Kidney (tissue), 14 donors: ENCODE measurements around the gene AP1S1. TPM values are rescaled to one million over a fixed set of nuclear protein-coding genes. Genes with fewer than 3 reads are reported as not detected.

Source experiments
- DNase-seq, 5 donors: peaks; one replicate each; pipeline ENCODE4 v3.0.0-alpha.2; 2013 to 2020
- FAIRE-seq: peaks from 2 replicates; lab custom pipeline; 2012; peaks lifted over from hg19 to GRCh38; lab: Jason Lieb, UNC
- H3K27ac ChIP-seq, 2 donors: one replicate each; pipeline ENCODE4 v1.7.0; 2013; ENCODE audit warnings: low read depth in 2 of 2, low read length in 2 of 2, inconsistent platforms in 1 of 2
- H3K27me3 ChIP-seq: one replicate; pipeline ENCODE4 v1.7.1; 2013; ENCODE audit warnings: low read length, inconsistent platforms; ENCODE audit not compliant: control insufficient read depth, insufficient read depth
- H3K36me3 ChIP-seq, 3 donors: one replicate each; pipeline versions ENCODE4 v1.7.0 to v1.7.1; 2013; ENCODE audit warnings: low read length in 3 of 3, control low read depth in 1 of 3, inconsistent platforms in 1 of 3; ENCODE audit not compliant: insufficient read depth in 3 of 3, control insufficient read depth in 2 of 3
- H3K4me1 ChIP-seq, 3 donors: one replicate each; pipeline versions ENCODE4 v1.7.0 to v1.7.1; 2013; ENCODE audit warnings: low read length in 3 of 3, inconsistent platforms in 1 of 3, low read depth in 1 of 3; ENCODE audit not compliant: control insufficient read depth in 2 of 3, insufficient read depth in 2 of 3
- H3K4me3 ChIP-seq, 3 donors: one replicate each; pipeline versions ENCODE4 v1.7.0 to v1.8.1; 2013; ENCODE audit warnings: low read length in 3 of 3, control low read depth in 1 of 3, inconsistent platforms in 1 of 3
- H3K9ac ChIP-seq, 3 donors: one replicate each; pipeline versions ENCODE4 v1.7.0 to v1.7.1; 2013; ENCODE audit warnings: low read length in 3 of 3, control low read depth in 1 of 3, inconsistent platforms in 1 of 3
- H3K9me3 ChIP-seq, 3 donors: one replicate each; pipeline versions ENCODE4 v1.7.0 to v1.7.1; 2013; ENCODE audit warnings: low read length in 3 of 3, control low read depth in 1 of 3, inconsistent platforms in 1 of 3; ENCODE audit not compliant: control insufficient read depth in 2 of 3, insufficient read depth in 1 of 3
- CTCF ChIP-seq: IDR thresholded peaks from 3 replicates; pipeline ENCODE4 v1.5.1; 2012; ENCODE audit warnings: mild to moderate bottlenecking, moderate library complexity, borderline replicate concordance; ENCODE audit not compliant: insufficient read depth; ENCODE audit errors: extremely low read depth
- intact Hi-C: fragments of 100-400 bp; cut with DNase I; formaldehyde crosslinking; loops from one replicate; pipeline ENCODE4 v1.11.1; 2022
- polyA plus RNA-seq: library from polyadenylated mRNA; stranded (reverse); fragments of 350-450 nt; fragmentation: Illumina TruSeq; extraction: RNeasy Lipid Tissue Mini Kit (QIAGEN cat#74804); gene quantifications from one replicate; pipeline ENCODE4 v1.2.3, GENCODE V29; 2014; ENCODE audit warnings: low read depth, low replicate concordance; ENCODE audit not compliant: insufficient read depth
- total RNA-seq: library from RNA; stranded (reverse); fragmentation: NEBNext Ultra II Directional; extraction: Animal tissue kit (Norgen Biotek cat#: 25700); gene quantifications from one replicate; pipeline ENCODE4 v1.2.1, GENCODE V29; 2021
- donor health status: control.
- donor health status: control.
- donor health status: control.
- donor health status: control.
- donor health status: control.
- donor health status: DM: yes; HTN: yes; CAD: no.
- donor health status: Normal renal cell carcinoma (clear cell type).

AP1S1 gene
- total and polyA plus RNA-seq, 2 donors from 2014 or later = 50.4 to 133 TPM

DNA sequence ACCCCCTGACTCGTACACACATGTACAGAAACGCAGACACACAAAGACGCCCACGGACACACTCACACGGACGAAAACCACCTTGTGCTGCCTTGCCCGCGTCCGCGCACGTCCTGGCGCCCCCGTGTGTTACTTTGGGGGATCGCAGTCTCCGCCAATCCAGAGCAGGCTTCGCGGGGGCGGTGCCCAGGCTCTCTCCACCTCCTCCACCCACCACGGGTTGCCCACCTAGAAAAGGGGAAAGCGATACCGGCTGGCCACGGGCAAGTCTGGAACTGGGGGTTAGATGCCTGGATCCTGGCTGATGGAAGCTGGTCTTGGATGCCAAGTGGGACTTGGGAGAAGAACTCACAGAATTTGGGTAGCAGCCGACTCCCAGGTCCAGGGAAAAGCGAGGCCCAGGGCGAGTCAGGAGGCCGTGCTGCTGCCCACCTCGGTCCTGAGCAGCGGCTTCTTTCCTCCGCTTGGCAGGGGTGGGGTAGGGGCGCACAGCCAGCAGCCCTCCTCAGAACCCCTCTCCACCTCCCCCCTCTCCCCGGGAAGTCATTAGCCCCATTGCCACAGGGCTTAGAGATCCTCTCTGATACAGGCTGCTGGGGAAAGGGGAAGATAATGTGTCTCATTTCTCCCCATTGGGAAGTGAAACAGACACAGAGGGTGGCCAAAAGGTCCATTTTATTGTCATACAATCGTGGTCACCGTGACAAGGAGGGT lies 15.7 kb downstream of the AP1S1 start:
- H3K27ac ChIP-seq = no peak overlapping the region
- no peak overlapping the region for H3K4me3 ChIP-seq
- no peaks in the 10 kb centered on the region for H3K9me3 ChIP-seq
- TF ChIP-seq CTCF = peak; percentile 79
- DNase-seq (peak; percentile 80 to 90 (median 87)), FAIRE-seq (no peak)
- peaks cover 74% of the 10 kb centered on the region for H3K27me3 ChIP-seq
- H3K9ac ChIP-seq = no peak overlapping the region
- intact Hi-C loops = no loop called here
- no peaks in the 10 kb centered on the region for H3K36me3 ChIP-seq
- H3K4me1 ChIP-seq = peaks cover 0 to 15% (median 2%) of the 10 kb centered on the region in 3 donors

- Histone ChIP-seq H3K4me3 (no peak overlapping the region), H3K27me3 (peaks cover 75% of the 10 kb centered on the region), H3K27ac (no peak overlapping the region), H3K4me1 (peaks cover 0 to 8% (median 0%) of the 10 kb centered on the region in 3 donors), H3K36me3 (no peaks in the 10 kb centered on the region), H3K9me3 (no peaks in the 10 kb centered on the region), H3K9ac (no peak overlapping the region)
- intact Hi-C loops = no loop called here
- no peak for FAIRE-seq
- DNase-seq = no peak
- TF ChIP-seq CTCF = no peak
Measured at GRCh38 chr7:101170617-101171441, 16.6 kb downstream of the AP1S1 start.

DNA sequence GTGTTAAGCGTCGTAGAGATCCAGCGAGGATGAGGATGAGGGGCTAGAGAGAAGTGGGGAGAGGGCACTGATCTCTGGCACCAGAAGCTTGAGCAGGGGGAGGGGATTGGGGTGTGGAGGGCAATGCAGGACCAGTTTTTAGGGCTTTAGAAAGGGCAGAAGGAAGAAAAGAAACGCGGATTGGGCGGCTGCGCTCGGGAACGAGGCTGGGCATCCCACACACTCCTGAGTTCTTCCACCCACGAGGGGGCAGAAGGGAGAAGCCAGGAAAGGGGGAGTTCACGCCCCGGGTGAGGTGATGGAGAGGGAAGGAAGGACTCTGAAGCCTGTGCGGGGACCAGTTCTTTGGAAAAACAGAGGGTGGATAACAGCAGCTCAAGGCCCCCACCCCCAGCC lies 17.2 kb downstream of the AP1S1 start:
- intact Hi-C loops = no loop called here
- Histone ChIP-seq H3K9me3 (no peaks in the 10 kb centered on the region), H3K4me1 (peaks cover 0 to 8% (median 0%) of the 10 kb centered on the region in 3 donors), H3K4me3 (no peak overlapping the region), H3K36me3 (no peaks in the 10 kb centered on the region), H3K27me3 (peaks cover 75% of the 10 kb centered on the region), H3K27ac (no peak overlapping the region), H3K9ac (no peak overlapping the region)
- FAIRE-seq (no peak), DNase-seq (no peak)
- no peak for TF ChIP-seq CTCF
